Left lung (tissue), 10 donors: ENCODE data around the gene KATNA1. TPM values are rescaled to one million over a fixed set of nuclear protein-coding genes. Genes with fewer than 3 reads are reported as not detected.
A peak's percentile ranks its signal among the peaks of the same experiment; 100 is the strongest.

ENCODE experiments used
- ATAC-seq: fragments of 200-7000 bp; cut with Tn5 transposase; one replicate; pipeline ENCODE4 v1.9.1; 2020; ENCODE audit warnings: moderate library complexity
- DNase-seq, 4 donors: peaks; one replicate each; pipeline ENCODE4 v3.0.0-alpha.2; 2013 to 2020
- H3K27ac ChIP-seq, 2 donors: fragments of 200-600 bp; sonication (generic) in 1 of 2; one replicate each; pipeline versions ENCODE4 v1.5.0 to v1.8.0; 2020 to 2021
- H3K27me3 ChIP-seq, 2 donors: fragments of 200-600 bp; sonication (generic) in 1 of 2; one replicate each; pipeline versions ENCODE4 v1.5.0 to v1.8.0; 2020 to 2021
- H3K36me3 ChIP-seq, 2 donors: fragments of 200-600 bp; sonication (generic) in 1 of 2; one replicate each; pipeline versions ENCODE4 v1.5.0 to v1.8.0; 2020 to 2021
- H3K4me1 ChIP-seq, 2 donors: fragments of 200-600 bp; one replicate each; pipeline ENCODE4 v1.8.0; 2021
- H3K4me3 ChIP-seq, 2 donors: fragments of 200-600 bp; sonication (generic) in 1 of 2; one replicate each; pipeline versions ENCODE4 v1.5.0 to v1.8.0; 2020 to 2021; ENCODE audit warnings: mild to moderate bottlenecking in 1 of 2
- H3K9me3 ChIP-seq, 2 donors: fragments of 200-600 bp; sonication (generic) in 1 of 2; one replicate each; pipeline versions ENCODE4 v1.5.0 to v1.8.0; 2020 to 2021
- intact Hi-C, 2 donors: fragments of 100-400 bp; cut with DNase I; formaldehyde crosslinking; loops; one replicate each; pipeline versions ENCODE4 v1.11.2 to v1.14.2; 2022
- polyA plus RNA-seq, 6 donors: library from polyadenylated mRNA; unstranded; fragments of 120-200 nt; gene quantifications; one replicate each; pipeline ENCODE4 v1.2.1, GENCODE V29; 2013; ENCODE audit not compliant: insufficient read length in 6 of 6
- total RNA-seq, 2 donors: library from RNA; stranded (reverse); fragmentation: NEBNext Ultra II Directional; extraction: Animal tissue kit (Norgen Biotek cat#: 25700); gene quantifications; one replicate each; pipeline ENCODE4 v1.2.1, GENCODE V29; 2021
- TF ChIP-seq, protein P1 (sequence below), 2 donors: fragments of 200-600 bp; sonication (generic) in 1 of 2; IDR thresholded peaks; one replicate each; pipeline versions ENCODE4 v1.5.0 to v1.8.0; 2021; ENCODE audit warnings: antibody characterized with exemption in 2 of 2
- donor health status: DM: no; HTN: yes; CAD: no.
- donor health status: DM: no; HTN: no; CAD: no.

Gene KATNA1
- total and polyA plus RNA-seq, 8 donors = 11.6 to 35.3 (median 31.7) TPM

DNA sequence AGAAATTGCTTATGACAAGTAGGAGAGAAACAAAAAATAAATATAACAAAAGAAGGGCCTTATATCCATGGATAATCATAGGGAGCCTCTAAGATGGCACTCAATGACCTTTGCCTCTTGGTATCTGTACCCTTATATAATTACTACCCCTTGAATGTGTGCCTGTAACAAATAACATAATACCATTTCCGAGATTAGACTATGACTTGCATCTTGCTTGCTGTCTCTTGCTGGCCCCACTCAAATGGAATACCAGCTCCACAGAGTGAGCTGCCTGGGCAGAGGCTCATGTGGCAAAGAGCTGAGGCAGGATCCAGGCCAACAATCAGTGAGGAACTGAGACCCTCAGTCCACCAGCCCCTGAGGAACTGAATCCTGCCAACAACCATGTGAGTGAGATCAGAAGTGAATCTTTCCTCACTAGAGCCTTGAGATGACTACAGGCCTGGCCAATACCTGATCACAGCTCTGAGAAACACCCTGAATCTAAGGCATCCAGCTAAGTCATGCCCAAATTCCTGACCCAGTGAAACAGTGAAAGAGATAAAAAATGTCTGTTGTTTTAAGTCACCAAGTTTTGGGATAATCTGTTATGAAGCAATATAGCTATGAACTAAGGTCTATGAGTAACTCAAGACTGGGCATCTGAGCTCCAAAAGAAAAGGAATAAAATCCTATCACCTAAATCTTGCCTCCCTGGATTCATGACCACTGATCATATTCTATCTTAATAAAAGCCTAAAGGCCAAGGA, 5.5 kb downstream of the KATNA1 start:
- ATAC-seq (no peak), DNase-seq (no peak)
- Histone ChIP-seq H3K27ac (no peak overlapping the region), H3K27me3 (no peaks in the 10 kb centered on the region), H3K36me3 (peaks cover 0 to 3% of the 10 kb centered on the region in 2 donors), H3K4me1 (peaks cover 0 to 35% of the 10 kb centered on the region in 2 donors), H3K9me3 (no peaks in the 10 kb centered on the region), H3K4me3 (no peak overlapping the region)
- intact Hi-C loops = no loop called here
- TF ChIP-seq, protein P1, sequence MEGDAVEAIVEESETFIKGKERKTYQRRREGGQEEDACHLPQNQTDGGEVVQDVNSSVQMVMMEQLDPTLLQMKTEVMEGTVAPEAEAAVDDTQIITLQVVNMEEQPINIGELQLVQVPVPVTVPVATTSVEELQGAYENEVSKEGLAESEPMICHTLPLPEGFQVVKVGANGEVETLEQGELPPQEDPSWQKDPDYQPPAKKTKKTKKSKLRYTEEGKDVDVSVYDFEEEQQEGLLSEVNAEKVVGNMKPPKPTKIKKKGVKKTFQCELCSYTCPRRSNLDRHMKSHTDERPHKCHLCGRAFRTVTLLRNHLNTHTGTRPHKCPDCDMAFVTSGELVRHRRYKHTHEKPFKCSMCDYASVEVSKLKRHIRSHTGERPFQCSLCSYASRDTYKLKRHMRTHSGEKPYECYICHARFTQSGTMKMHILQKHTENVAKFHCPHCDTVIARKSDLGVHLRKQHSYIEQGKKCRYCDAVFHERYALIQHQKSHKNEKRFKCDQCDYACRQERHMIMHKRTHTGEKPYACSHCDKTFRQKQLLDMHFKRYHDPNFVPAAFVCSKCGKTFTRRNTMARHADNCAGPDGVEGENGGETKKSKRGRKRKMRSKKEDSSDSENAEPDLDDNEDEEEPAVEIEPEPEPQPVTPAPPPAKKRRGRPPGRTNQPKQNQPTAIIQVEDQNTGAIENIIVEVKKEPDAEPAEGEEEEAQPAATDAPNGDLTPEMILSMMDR (IDR thresholded peaks at IDR 0.05) = no peak

- TF ChIP-seq, protein P1 (IDR thresholded peaks at IDR 0.05) = no peak
- intact Hi-C loops = no loop called here
- no peak for DNase-seq
- Histone ChIP-seq H3K36me3 (peaks cover 0 to 51% of the 10 kb centered on the region in 2 donors), H3K27ac (no peak overlapping the region), H3K27me3 (no peaks in the 10 kb centered on the region), H3K4me3 (no peak overlapping the region), H3K4me1 (no peaks in the 10 kb centered on the region), H3K9me3 (no peaks in the 10 kb centered on the region)
- peak; percentile 53 for ATAC-seq
These were observed 12.4 kb downstream of the KATNA1 start for GRCh38 chr6:149636124-149636523.

DNA sequence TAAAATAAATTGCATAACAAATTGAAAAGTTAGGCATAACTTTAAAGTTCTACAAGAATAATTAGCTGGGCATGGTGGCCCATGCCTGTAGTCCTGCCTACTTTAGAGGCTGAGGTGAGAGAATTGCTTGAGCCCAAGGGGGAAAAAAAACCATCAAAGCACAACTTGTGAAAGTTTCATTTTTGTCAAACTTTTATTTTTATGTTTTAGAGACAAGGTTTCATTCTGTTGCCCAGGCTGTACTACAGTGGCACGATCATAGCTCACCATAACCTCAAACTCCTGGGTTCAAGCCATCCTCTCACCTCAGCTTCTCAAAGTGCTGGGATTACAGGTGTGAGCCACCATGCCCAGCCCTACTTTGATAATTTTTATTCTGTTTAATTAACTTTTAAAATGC, 14.2 kb downstream of the KATNA1 start:
- intact Hi-C loops = no loop called here

GRCh38 chr6:149628875-149629510, 19.5 kb downstream of the KATNA1 start:
- ATAC-seq (no peak), DNase-seq (no peak)
- Histone ChIP-seq H3K4me1 (no peaks in the 10 kb centered on the region), H3K27me3 (no peaks in the 10 kb centered on the region), H3K9me3 (no peaks in the 10 kb centered on the region), H3K36me3 (peaks cover 0 to 62% of the 10 kb centered on the region in 2 donors), H3K4me3 (no peak overlapping the region), H3K27ac (peak overlapping the region in 1 of 2 donors; percentile 3)
- TF ChIP-seq, protein P1 (IDR thresholded peaks at IDR 0.05) = no peak
- intact Hi-C loops = no loop called here

More for the DNA sequence above, 14.2 kb downstream of the KATNA1 start:
- ATAC-seq (no peak), DNase-seq (no peak)
- H3K27ac ChIP-seq = no peak overlapping the region
- no peaks in the 10 kb centered on the region for H3K9me3 ChIP-seq
- TF ChIP-seq, protein P1 (IDR thresholded peaks at IDR 0.05) = no peak
- H3K36me3 ChIP-seq = peaks cover 0 to 64% of the 10 kb centered on the region in 2 donors
- no peaks in the 10 kb centered on the region for H3K4me1 ChIP-seq
- no peaks in the 10 kb centered on the region for H3K27me3 ChIP-seq
- no peak overlapping the region for H3K4me3 ChIP-seq

DNA sequence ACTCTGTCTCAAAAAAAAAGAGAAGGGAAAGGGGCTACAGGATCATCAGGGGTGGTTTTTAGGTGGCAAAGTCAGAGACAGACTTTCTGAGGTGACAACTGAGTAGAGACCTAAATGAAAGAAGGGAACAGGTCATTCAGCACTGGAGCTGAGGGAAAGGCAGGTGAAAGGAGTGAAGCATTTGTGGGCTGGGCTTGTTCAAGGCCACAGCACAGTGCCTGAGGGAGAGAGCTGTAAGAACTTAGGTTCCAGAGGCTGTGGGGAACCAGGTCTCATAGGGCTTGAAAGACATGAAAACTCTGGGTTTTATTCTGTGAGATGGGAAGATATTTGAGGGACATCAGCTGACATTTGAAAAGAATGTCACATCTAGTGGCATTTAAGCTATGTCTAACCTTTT, 20.8 kb downstream of the KATNA1 start:
- Histone ChIP-seq H3K36me3 (peaks cover 0 to 64% of the 10 kb centered on the region in 2 donors), H3K4me1 (no peaks in the 10 kb centered on the region), H3K27me3 (no peaks in the 10 kb centered on the region), H3K9me3 (no peaks in the 10 kb centered on the region), H3K4me3 (no peak overlapping the region), H3K27ac (no peak overlapping the region)
- ATAC-seq (no peak), DNase-seq (no peak)
- TF ChIP-seq, protein P1 (IDR thresholded peaks at IDR 0.05) = no peak
- intact Hi-C loops = no loop called here
